GM19193 (cell line): Measurements from ENCODE around the gene GSX2.

Experiments used
- POLR2A ChIP-seq: IDR thresholded peaks from 4 replicates; pipeline ENCODE4 v1.6.1; 2011; ENCODE audit not compliant: insufficient read depth, insufficient read length; ENCODE audit errors: extremely low read depth

Gene GSX2

GRCh38 chr4:54093324-54094240 lies 6.4 kb upstream of the GSX2 start:
- TF ChIP-seq POLR2A: no peak

GRCh38 chr4:54094451-54094850 lies 5.5 kb upstream of the GSX2 start:
- TF ChIP-seq POLR2A: no peak

- no peak for TF ChIP-seq POLR2A
Measured at GRCh38 chr4:54095110-54095825, 4.7 kb upstream of the GSX2 start.

GRCh38 chr4:54096295-54096962 lies 3.5 kb upstream of the GSX2 start:
- no peak for TF ChIP-seq POLR2A

- TF ChIP-seq POLR2A: no peak
Measured at GRCh38 chr4:54097152-54097551, 2.8 kb upstream of the GSX2 start.

- TF ChIP-seq POLR2A: no peak
Measured at GRCh38 chr4:54098375-54098774, 1.6 kb upstream of the GSX2 start.

- no peak for TF ChIP-seq POLR2A
Measured at GRCh38 chr4:54099287-54099747, 646 bp upstream of the GSX2 start.

GRCh38 chr4:54100595-54101189 lies 729 bp downstream of the GSX2 start:
- no peak for TF ChIP-seq POLR2A

GRCh38 chr4:54101190-54102041 lies 1.5 kb downstream of the GSX2 start:
- no peak for TF ChIP-seq POLR2A

GRCh38 chr4:54102531-54103106 lies 2.7 kb downstream of the GSX2 start:
- TF ChIP-seq POLR2A: no peak

- no peak for TF ChIP-seq POLR2A
Measured at GRCh38 chr4:54103190-54103574, 3.2 kb downstream of the GSX2 start.

GRCh38 chr4:54104907-54105306 lies 4.9 kb downstream of the GSX2 start:
- TF ChIP-seq POLR2A: no peak

GRCh38 chr4:54107951-54108748 lies 8.2 kb downstream of the GSX2 start:
- TF ChIP-seq POLR2A: no peak
